ENCODE data around the gene SPATS2. TPM values are rescaled to one million over a fixed set of nuclear protein-coding genes. Genes with fewer than 3 reads are reported as not detected.

The SPATS2 gene
- total RNA-seq, 2 experiments from 2014 or later: 9.7 to 12.9 TPM

DNA sequence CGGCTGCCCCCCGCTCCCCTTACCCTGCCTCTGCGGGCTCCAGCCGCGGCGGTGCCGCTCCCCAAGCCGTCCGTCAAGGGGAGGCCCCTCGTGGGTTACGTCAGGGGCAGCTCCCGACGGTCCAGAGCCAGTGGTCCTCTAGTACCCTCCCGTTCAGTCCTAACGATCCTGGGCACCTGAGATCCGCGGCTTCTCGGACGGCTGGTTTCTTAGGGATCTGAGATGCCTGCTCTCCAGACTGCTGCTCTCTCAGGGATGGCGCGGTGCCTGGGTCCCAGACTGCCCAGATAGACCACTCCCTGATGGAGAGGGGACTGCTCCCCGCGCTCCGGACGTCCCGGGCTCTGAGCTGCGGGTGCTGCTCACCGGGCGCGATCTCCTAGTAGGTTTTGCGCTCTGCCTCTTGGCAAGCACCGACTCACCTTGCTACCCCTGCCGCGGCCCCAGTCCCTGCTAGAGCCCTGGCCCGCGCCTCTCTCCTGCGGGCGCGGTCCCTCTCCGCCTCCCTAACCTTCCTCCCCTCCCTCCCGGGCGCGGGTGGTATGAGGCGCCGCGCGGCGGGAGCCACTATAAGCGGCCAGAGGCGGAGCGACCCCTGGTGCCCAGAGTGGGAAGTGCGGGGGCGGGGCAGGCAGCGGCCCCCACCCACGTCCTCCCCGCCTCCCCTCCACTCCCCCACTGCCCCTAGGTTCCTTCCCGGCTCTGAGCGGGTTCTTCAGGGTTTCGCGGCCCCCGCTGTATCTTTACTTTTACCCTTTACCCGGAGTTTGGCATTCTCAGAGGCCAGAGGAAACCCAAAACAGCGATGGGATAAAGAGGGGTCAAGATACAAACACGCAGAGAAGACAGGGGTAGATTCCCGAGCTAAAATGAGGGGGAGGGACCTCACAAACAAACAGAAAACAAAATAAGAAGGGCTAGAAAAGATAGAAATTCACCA is 30.3 kb upstream of the SPATS2 start, which contains the start of gene C1QL4:
Gene C1QL4, minus strand, starts transcription at position 544 of the 940 bp plus-strand sequence. CDS start 711 bp downstream, outside the sequence.
- no peaks in the 10 kb centered on the region for H3K36me3 Mint-ChIP-seq
- H3K27me3 Mint-ChIP-seq: peaks cover 64% of the 10 kb centered on the region
- intact Hi-C loops (cut with micrococcal nuclease): loop anchor here (1.0 kb wide), 1 partner anchor 49 kb away; no protein-coding TSS in a partner anchor
- ChIA-PET POLR2A (interaction anchor here (0.8 kb wide), 1 partner anchor 40 kb away, joined by 3 read pairs; no protein-coding TSS in a partner anchor), CTCF (interaction anchor here (0.5 to 11.4 kb wide), 7 partner anchors 11 to 67 kb away, joined by 3 to 188 read pairs (median 3); partner anchors contain the start of genes DNAJC22, PRPH, SPATS2 and TROAP)
- H3K4me3 Mint-ChIP-seq: peak within 1 kb of the TSS; percentile 40
- H3K9me3 Mint-ChIP-seq: no peaks in the 10 kb centered on the region
- peak; percentile 89 for DNase-seq
- no peak within 1 kb of the TSS for H3K27ac Mint-ChIP-seq
- H3K4me1 Mint-ChIP-seq (ENCODE audit: low read depth): peaks cover 23% of the 10 kb centered on the region

DNA sequence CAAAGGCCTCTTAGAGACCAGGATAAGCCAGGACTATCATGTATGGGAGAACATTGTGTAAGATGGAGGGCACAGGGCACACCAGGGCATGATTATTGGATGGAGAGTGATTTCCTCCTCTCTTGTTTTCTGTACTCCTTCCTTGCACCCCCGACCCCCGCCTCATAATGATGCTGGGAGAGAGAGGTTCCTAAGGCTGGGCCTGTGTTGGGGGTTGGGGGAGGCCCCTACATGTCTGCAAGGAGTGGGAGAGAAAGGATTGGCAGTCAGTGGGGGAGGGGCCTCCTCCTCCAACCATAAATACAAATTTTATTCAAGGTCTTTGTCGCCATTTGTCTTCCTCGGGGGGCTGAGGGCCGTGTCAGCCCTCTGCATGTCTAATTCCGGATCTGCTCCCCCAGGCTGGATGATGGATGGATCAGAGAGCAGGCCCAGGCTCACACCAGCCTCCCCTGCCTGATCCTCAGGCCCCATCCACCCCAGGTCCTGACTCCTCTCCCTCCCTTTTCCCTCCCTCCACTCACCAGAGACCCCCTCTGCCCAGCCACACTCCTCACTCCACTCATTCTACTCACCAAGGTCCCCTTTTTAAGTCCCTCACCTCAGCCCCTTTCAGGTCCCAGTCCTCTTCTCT is 28.3 kb upstream of the SPATS2 start:
- no peaks in the 10 kb centered on the region for H3K9me3 Mint-ChIP-seq
- ChIA-PET CTCF (interaction anchor here (0.7 to 11.4 kb wide), 4 partner anchors 8 to 46 kb away, joined by 3 to 188 read pairs (median 24); partner anchors contain the start of genes DNAJC22, PRPH and TROAP), POLR2A (no interaction called here)
- DNase-seq: no peak
- intact Hi-C loops (cut with micrococcal nuclease): no loop called here
- no peak overlapping the region for H3K4me3 Mint-ChIP-seq
- H3K36me3 Mint-ChIP-seq: no peaks in the 10 kb centered on the region
- peaks cover 32% of the 10 kb centered on the region for H3K4me1 Mint-ChIP-seq (ENCODE audit: low read depth)
- H3K27me3 Mint-ChIP-seq: peaks cover 63% of the 10 kb centered on the region
- H3K27ac Mint-ChIP-seq: no peak overlapping the region

DNA sequence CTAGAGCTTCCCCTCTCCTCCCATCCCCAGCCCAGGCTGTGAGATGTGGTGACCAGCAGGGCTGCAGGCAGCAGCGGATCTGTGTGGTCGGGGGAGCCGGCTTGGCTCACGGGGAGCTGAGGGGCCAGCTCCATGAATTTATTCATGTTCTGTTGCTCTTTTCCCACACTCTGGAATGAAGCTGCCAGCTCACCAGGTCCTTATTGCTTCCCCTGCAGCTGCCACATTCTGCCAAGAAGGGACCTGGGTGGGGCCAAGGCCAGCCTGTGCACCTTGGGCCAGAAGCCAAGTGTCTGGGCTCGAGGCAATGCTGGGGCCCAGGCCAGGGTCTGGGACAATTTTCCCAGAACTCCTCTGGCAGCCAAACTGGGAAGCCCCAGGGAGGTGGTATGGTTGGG is 27.8 kb upstream of the SPATS2 start:
- Mint-ChIP-seq H3K9me3 (no peaks in the 10 kb centered on the region), H3K27ac (no peak overlapping the region), H3K4me1 (ENCODE audit: low read depth) (peaks cover 35% of the 10 kb centered on the region), H3K4me3 (no peak overlapping the region), H3K27me3 (peaks cover 64% of the 10 kb centered on the region), H3K36me3 (no peaks in the 10 kb centered on the region)
- intact Hi-C loops (cut with micrococcal nuclease): no loop called here
- ChIA-PET POLR2A (no interaction called here), CTCF (interaction anchor here (0.7 to 11.4 kb wide), 2 partner anchors 8 to 47 kb away, joined by 3 to 188 read pairs; partner anchors contain the start of gene PRPH)
- no peak for DNase-seq

DNA sequence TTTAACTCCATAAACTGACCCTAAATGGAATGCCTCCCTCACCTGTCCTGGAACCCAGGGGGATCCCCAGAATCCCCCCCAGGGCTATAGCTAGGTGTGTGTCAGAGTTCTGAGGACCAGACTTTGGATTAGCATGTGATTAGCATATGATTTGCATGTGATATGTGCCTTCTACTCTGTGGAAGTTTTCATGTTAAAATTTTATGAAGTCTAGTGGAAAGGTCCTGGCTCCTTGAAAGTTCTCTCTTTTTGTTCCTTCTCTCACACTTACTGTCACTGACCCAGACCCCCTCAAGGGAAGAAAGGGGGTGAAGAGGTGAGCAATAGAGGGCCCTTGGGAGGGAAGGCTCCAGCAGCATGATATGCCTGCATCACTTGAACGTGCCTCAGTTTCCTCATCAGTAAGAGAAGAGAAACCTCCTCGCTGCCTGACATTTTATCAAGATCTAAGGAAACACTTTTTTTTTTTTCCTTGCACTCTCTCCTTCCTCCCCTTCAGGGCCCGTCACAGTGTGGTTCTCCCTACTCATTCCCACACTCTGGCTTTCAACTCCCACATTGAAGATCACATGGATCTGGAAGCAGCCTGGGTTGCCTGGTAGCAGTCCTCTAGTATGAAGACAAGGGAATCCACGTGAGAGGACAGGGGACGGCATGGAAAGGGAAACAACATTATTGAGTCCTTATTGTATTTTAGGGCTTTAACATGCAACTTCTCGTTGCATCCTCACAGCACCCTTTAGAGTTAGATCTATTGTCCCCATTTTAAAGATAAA is 27.0 kb upstream of the SPATS2 start:
- H3K27me3 Mint-ChIP-seq: peaks cover 59% of the 10 kb centered on the region
- peaks cover 34% of the 10 kb centered on the region for H3K4me1 Mint-ChIP-seq (ENCODE audit: low read depth)
- no peak for DNase-seq
- CTCF ChIA-PET: interaction anchor here (3.2 to 11.4 kb wide), 3 partner anchors 16 to 49 kb away, joined by 44 to 234 read pairs (median 188); partner anchors contain the start of genes PRPH and TROAP
- intact Hi-C loops (cut with micrococcal nuclease): no loop called here
- POLR2A ChIA-PET: interaction anchor here (2.9 kb wide), 1 partner anchor 51 kb away, joined by 7 read pairs; no protein-coding TSS in a partner anchor
- H3K4me3 Mint-ChIP-seq: no peak overlapping the region
- H3K27ac Mint-ChIP-seq: no peak overlapping the region
- H3K9me3 Mint-ChIP-seq: no peaks in the 10 kb centered on the region
- no peaks in the 10 kb centered on the region for H3K36me3 Mint-ChIP-seq

DNA sequence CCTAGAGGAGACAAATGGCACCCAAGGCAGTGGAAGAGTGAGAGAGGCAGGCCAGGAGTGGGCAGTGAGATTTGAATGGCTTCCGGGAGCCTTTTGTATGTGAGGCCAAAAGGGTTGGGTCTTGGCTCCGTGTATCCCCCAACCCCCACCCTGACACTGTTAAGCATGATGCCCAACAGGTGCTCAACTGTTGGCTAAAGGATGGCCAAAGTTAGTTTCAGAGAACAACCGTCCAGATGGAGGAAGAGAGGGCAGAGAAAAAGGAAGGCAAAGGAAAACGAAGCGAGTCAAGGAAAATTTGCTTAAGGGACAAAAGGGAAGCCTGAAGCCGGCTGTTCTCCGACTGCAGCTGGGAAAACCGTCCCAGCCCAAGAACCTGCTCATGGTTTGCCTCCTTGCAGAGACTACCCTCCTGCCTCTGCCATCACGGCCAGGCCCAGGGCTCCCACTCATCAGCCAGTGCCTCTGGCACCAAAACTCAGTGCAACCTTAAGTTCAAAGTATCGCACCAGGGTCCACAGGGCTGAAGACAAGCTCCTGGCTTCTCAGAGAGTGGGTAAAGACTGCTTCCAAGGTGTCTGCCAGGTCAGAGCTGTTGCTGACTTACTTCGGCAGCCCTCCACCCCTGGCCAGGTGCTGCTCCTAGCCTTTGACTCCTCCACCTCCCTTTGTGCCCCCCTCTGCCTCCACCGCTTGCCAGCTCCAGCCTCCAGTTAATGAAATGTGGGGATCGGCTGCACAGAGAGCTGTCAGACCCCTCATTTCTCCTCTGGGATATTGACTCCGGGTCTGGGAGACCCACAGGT is 26.1 kb upstream of the SPATS2 start:
- Mint-ChIP-seq H3K9me3 (no peaks in the 10 kb centered on the region), H3K36me3 (no peaks in the 10 kb centered on the region), H3K4me3 (no peak overlapping the region), H3K27ac (no peak overlapping the region), H3K4me1 (ENCODE audit: low read depth) (peaks cover 39% of the 10 kb centered on the region), H3K27me3 (peaks cover 60% of the 10 kb centered on the region)
- DNase-seq: no peak
- POLR2A ChIA-PET: interaction anchor here (0.6 to 2.9 kb wide), 6 partner anchors 9 to 75 kb away, joined by 3 to 7 read pairs (median 7); partner anchors contain the start of genes SPATS2 and TROAP
- CTCF ChIA-PET: interaction anchor here (0.9 to 4.0 kb wide), 13 partner anchors 8 to 75 kb away, joined by 3 to 234 read pairs (median 10); partner anchors contain the start of genes PRPH, SPATS2 and TROAP
- intact Hi-C loops (cut with micrococcal nuclease): no loop called here

DNA sequence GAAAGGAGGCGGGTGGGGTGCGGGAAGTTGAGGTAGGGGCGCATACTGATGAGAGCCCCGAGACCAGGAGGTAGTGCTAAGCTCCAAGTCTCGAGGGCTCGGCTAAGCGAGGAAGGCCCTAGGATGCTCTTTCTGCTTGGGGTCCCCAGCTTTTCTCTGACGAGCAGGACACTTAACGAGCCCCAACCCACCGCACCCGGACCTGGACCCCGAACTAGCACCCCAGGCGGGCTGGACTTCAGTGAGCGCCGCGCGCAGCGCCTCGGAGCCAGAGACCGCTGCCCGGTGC is 25.5 kb upstream of the SPATS2 start:
- H3K27ac Mint-ChIP-seq: no peak overlapping the region
- intact Hi-C loops (cut with micrococcal nuclease): loop anchor here (1.0 to 2.0 kb wide), 3 partner anchors 19 to 53 kb away; partner anchors contain the start of gene TROAP
- H3K4me3 Mint-ChIP-seq: no peak overlapping the region
- ChIA-PET POLR2A (interaction anchor here (1.0 to 2.9 kb wide), 5 partner anchors 9 to 52 kb away, joined by 3 to 7 read pairs (median 7); partner anchors contain the start of genes SPATS2 and TROAP), CTCF (interaction anchor here (0.6 to 4.0 kb wide), 22 partner anchors 9 to 341 kb away, joined by 3 to 234 read pairs (median 6); partner anchors contain the start of genes PRPH, SPATS2 and TROAP)
- DNase-seq: no peak
- H3K4me1 Mint-ChIP-seq (ENCODE audit: low read depth): peaks cover 41% of the 10 kb centered on the region
- peaks cover 61% of the 10 kb centered on the region for H3K27me3 Mint-ChIP-seq
- no peaks in the 10 kb centered on the region for H3K36me3 Mint-ChIP-seq
- no peaks in the 10 kb centered on the region for H3K9me3 Mint-ChIP-seq

DNA sequence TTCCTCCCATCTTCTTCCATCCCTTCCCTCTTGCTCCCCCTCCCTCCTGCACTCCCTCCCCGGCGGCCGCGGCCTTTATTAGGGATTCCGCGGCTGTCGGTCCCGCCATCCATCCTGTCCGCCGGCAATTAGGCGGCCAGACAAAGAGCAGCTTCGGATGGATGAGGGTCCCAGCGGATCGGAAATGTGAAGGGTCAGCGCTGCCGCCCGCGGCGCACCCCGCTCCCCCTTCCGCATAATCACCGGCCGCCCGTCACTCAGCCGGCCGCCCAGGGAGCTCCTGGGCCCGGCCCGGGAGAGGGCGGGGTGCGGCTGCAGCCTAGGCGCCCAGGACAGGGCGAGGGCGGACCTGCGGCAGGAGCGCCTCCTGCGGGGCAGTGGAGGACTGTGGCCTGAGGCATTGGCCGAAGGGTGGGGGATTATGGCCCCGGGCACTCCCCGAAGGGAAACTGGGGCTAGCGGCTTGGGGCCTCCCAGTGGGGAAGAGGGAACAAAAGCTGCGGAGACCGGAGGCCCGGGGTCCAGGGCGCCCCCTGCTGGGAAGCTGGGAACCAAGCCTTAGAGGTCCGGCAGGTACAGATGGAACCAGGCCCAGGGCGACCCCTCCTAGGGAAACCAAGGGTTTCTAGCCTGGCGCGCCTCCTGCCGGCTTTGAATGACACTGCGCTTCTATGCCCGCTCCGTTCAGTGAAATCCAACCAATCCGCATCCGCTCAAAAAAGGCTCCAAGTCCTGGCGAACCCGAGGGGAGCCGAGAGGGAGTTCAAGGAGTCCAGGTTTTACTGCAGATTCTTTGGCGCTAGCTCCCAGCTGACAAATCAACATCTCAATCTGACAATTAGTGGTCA is 25.0 kb upstream of the SPATS2 start:
- peaks cover 43% of the 10 kb centered on the region for H3K4me1 Mint-ChIP-seq (ENCODE audit: low read depth)
- no peaks in the 10 kb centered on the region for H3K9me3 Mint-ChIP-seq
- no peaks in the 10 kb centered on the region for H3K36me3 Mint-ChIP-seq
- ChIA-PET CTCF (interaction anchor here (0.6 to 4.0 kb wide), 32 partner anchors 9 to 341 kb away, joined by 3 to 234 read pairs (median 4); partner anchors contain the start of genes PRPH, SPATS2 and TROAP), POLR2A (interaction anchor here (1.0 to 2.9 kb wide), 5 partner anchors 8 to 53 kb away, joined by 3 to 7 read pairs (median 7); partner anchors contain the start of genes SPATS2 and TROAP)
- peak overlapping the region; percentile 53 for H3K4me3 Mint-ChIP-seq
- peak; percentile 90 for DNase-seq
- peaks cover 64% of the 10 kb centered on the region for H3K27me3 Mint-ChIP-seq
- no peak overlapping the region for H3K27ac Mint-ChIP-seq
- intact Hi-C loops (cut with micrococcal nuclease): loop anchor here (1.0 to 2.0 kb wide), 3 partner anchors 19 to 54 kb away; partner anchors contain the start of gene TROAP

DNA sequence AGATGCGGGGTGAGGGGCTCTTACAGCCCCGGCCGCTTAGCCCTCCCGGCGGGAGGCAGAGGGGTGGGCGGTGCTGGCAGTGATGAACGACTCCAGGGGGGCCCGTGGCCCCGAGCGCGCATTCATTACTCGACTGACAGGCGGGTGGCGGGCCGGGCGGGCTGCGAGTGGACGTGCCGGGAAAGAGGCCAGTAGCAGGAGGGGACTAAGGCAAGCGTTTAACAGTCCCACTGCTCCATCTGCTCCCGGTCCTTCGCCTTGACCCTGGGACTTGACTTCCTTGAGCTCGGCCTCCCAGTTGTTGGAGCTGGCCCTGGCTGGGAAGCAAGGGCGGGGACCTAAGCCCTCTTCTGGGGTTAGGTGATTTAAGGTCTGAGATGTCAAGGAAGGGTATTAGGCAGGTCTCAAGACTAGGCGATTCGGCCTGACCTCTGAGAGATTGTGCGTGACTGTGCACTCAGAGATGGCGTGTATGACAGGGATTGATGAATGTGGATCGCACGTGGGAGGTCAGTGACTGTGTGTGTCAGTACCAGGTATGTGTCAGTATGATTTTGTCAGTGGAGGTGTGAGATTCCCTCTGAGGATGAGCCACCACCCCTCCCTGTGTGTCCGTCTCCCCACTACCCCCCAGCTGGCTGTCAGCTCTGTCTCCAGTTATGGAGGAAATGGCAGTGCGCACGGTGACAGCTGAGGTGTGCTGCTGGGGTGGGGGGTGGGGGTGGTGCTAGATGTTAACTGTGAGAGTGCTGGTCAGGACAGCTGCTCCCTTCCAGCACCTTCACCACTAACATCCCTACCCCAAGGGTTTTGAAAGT is 24.1 kb upstream of the SPATS2 start:
- Mint-ChIP-seq H3K36me3 (no peaks in the 10 kb centered on the region), H3K4me3 (peak overlapping the region; percentile 53), H3K4me1 (ENCODE audit: low read depth) (peaks cover 37% of the 10 kb centered on the region), H3K27ac (no peak overlapping the region), H3K9me3 (no peaks in the 10 kb centered on the region), H3K27me3 (peaks cover 64% of the 10 kb centered on the region)
- ChIA-PET CTCF (interaction anchor here (0.6 to 4.0 kb wide), 27 partner anchors 8 to 671 kb away, joined by 3 to 234 read pairs (median 6); partner anchors contain the start of genes PRPH, SPATS2 and TROAP), POLR2A (interaction anchor here (0.6 to 2.9 kb wide), 7 partner anchors 20 to 220 kb away, joined by 3 to 7 read pairs (median 3); partner anchors contain the start of gene TROAP)
- intact Hi-C loops (cut with micrococcal nuclease): loop anchor here (1.0 to 2.0 kb wide), 3 partner anchors 20 to 55 kb away; partner anchors contain the start of gene TROAP
- DNase-seq: peak; percentile 76

DNA sequence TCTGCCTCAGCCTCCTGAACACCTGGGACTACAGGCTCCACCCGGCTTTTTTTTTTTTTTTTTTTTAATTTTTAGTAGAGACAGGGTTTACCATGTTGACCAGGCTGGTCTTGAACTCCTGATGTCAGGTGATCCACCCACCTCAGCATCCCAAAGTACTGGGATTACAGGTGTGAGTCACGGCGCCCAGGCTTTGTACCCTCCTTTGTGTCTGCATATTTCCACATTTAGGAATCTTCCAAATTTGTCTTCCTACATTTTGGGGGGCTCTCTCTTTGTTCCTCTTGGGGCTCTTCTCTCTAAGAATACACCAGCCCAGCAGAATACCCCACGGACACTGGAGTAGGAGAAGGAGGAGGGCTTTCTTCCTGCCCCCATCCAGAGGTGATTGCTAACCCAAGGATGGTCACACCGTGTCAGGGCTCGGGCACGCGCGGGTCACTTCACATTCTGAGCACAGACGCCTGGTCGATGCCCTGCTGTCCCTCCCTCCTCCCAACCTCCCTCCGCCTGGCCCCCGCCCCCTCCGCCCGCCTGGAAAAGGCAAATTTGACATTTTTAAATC is 22.7 kb upstream of the SPATS2 start:
- POLR2A ChIA-PET: interaction anchor here (1.0 kb wide), 1 partner anchor 49 kb away, joined by 3 read pairs; no protein-coding TSS in a partner anchor
- DNase-seq: no peak
- Mint-ChIP-seq H3K27ac (no peak overlapping the region), H3K36me3 (no peaks in the 10 kb centered on the region), H3K9me3 (no peaks in the 10 kb centered on the region), H3K27me3 (peaks cover 62% of the 10 kb centered on the region), H3K4me1 (ENCODE audit: low read depth) (peaks cover 37% of the 10 kb centered on the region), H3K4me3 (no peak overlapping the region)
- CTCF ChIA-PET: interaction anchor here (3.6 to 4.0 kb wide), 2 partner anchors 22 to 53 kb away, joined by 20 to 234 read pairs; partner anchors contain the start of genes PRPH and SPATS2
- intact Hi-C loops (cut with micrococcal nuclease): no loop called here
